KOPT-K1 (cell line): Measurements from ENCODE around the gene LARGE1.

Source experiments
- H3K27ac ChIP-seq: fragments of 200-600 bp; sonication (generic); 2 replicates; pipeline ENCODE4 v1.5.1; 2016; ENCODE audit warnings: antibody characterized with exemption, mild to moderate bottlenecking, low read depth, low read length; ENCODE audit not compliant: poor library complexity, severe bottlenecking
- H3K36me3 ChIP-seq: fragments of 200-600 bp; sonication (generic); 2 replicates; pipeline ENCODE4 v1.5.1; 2017; ENCODE audit warnings: antibody characterized with exemption, mild to moderate bottlenecking, low read length, moderate library complexity; ENCODE audit not compliant: insufficient read depth
- H3K9me3 ChIP-seq: fragments of 200-600 bp; sonication (generic); 2 replicates; pipeline ENCODE4 v1.5.1; 2017; ENCODE audit warnings: antibody characterized with exemption, low read length, mild to moderate bottlenecking; ENCODE audit not compliant: insufficient read depth, poor library complexity, severe bottlenecking

Gene LARGE1

DNA sequence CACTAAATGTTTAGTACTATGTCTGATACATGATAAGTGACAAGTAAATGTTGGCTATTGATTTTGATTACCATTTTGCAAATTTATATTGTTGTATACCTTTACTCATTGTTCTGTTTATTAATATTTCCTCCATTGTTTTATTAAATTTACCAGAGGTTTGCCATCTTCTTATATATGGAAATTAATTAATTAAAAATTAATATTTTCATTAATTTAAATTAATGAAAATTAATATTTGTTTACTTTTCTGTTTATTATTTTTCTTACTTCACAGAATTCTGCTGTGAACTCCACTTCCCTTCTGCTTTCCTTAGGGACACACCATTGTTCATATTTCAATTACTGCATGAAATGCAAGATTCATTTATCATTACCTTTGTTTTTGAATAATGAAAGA lies 331.0 kb downstream of the LARGE1 start:
- no peaks in the 10 kb centered on the region for H3K36me3 ChIP-seq
- no peak overlapping the region for H3K27ac ChIP-seq
- H3K9me3 ChIP-seq: no peaks in the 10 kb centered on the region

DNA sequence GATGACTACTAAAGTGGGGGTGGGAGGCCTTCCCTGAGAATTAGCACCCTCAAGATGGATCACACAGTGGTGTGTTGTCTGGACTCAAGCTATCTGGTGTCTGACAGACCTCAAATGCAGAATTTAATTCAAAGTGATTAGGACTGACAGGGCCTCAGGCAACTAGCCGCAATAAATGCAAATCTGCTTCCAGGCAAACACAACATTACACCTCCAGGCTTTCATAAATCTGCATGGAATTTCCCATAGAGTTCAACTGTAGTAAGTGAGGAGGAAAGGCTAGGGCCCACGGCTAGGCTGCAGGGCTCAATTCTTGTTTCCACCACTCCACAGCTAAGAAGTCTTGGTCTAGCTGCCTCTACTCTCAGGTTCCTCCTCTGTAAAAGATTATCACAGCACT lies 331.4 kb downstream of the LARGE1 start:
- no peaks in the 10 kb centered on the region for H3K36me3 ChIP-seq
- H3K27ac ChIP-seq: no peak overlapping the region
- no peaks in the 10 kb centered on the region for H3K9me3 ChIP-seq

DNA sequence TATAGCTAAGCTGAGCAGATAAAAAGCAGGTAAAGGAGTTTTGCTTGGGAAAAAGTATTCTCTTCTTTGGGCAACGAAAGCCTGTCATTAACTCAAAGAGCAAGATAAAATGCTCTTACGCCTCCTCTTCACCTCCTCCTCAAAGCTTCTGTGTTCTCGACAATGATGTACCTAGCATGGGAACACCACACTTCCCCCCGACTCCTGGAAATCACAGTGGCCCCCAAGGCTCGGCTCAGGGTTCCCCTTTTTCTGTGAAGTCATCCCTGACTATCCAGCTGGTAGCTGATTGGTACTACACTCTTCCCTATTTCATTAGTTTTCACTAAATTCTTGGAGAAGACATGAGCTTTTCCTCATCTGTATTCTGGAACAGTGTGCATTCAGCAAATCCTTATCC lies 336.1 kb downstream of the LARGE1 start:
- Histone ChIP-seq H3K36me3 (no peaks in the 10 kb centered on the region), H3K27ac (no peak overlapping the region), H3K9me3 (no peaks in the 10 kb centered on the region)

DNA sequence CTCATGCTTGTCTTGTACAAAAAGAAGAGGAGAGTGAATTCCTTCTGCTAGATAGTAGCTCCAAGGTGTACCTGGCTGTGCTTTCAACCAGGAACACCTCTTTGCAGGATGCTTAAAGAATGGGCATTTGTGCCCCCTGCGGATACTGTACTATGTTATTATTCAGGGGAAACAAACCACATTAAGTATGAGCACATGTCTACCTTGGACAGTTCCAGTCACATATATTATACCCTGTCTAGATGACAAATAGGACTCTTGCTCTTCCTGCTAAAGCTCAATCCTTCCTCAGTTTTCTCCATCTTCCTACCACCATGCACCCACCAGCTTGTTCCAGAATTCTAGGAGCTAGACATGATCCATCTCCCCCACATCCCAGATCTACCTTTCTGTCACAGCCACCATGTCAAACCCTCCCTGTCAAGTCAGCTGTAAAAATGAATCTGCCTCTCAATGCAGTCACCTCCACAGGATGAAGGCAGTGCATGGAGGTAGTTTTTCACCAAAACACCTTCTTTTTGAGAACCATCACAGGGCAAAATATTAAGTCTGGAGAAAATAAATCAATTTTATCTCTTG lies 337.4 kb downstream of the LARGE1 start:
- no peak overlapping the region for H3K27ac ChIP-seq
- no peaks in the 10 kb centered on the region for H3K36me3 ChIP-seq
- H3K9me3 ChIP-seq: no peaks in the 10 kb centered on the region

DNA sequence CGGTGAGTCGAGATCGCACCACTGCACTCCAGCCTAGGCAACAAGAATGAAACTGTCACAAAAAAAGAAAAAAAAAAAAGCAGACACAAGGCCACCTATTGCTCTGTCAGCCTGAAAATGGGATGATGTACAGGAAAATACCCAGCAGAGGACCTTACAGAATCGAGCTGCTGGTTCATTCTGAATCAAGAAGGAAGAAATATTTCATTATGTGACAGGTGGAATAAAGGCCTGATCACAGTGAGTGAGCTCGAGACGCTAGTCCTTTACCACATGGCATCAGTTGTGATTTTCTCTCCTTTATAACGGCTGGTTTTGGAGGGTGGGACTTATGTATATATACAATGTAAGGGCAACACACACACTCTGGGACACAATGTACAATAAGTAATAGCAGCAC lies 340.0 kb downstream of the LARGE1 start:
- Histone ChIP-seq H3K27ac (no peak overlapping the region), H3K9me3 (no peaks in the 10 kb centered on the region), H3K36me3 (no peaks in the 10 kb centered on the region)

DNA sequence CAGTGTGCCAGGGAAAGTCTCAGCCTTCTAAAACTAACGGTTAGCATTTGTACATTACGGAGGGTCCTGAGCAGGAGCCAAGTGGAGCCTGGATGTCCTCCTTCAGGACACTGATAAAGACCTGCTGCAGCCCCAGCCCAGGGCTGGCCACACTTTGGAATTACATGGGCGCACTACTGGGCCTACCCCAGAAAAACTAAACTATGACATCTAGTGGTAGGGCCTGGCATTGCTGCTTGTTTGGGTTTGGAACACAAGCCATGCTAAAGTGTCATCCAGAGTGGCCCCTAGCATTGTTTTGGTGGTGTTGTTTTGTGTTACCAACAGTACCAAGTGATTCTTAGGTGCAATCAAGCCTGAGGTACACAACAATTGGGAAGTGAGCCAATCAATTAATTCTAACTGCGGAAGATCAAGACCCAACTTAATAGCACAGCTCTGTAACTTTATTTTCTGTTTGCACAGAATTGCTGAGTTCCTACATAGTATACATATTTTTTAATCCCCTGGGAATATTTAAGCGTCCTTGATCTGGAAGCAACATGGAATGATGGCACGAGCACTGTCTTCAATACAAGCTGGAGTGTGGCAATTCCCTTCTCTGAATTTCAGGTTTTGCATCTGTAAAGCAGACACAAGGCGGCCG lies 340.7 kb downstream of the LARGE1 start:
- H3K27ac ChIP-seq: no peak overlapping the region
- H3K36me3 ChIP-seq: no peaks in the 10 kb centered on the region
- H3K9me3 ChIP-seq: no peaks in the 10 kb centered on the region

DNA sequence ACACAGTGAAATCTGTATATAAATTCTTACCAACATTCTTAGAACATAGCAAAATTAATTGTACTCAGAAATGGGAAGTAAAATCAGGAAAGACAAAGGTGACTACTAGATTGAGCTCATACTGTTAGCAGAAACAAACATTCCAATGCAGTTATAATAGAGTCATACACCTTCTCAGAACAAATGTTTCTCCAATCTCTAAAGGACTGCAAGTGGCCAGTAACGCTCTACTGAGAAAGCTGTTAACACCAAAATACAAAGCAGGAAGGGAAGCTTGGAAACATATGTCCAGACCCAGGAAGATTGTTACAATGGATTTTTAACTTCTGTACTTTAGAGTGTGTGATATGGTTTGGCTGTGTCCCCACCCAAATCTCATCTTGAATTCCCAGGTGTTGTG lies 341.5 kb downstream of the LARGE1 start:
- Histone ChIP-seq H3K36me3 (no peaks in the 10 kb centered on the region), H3K9me3 (no peaks in the 10 kb centered on the region), H3K27ac (no peak overlapping the region)

DNA sequence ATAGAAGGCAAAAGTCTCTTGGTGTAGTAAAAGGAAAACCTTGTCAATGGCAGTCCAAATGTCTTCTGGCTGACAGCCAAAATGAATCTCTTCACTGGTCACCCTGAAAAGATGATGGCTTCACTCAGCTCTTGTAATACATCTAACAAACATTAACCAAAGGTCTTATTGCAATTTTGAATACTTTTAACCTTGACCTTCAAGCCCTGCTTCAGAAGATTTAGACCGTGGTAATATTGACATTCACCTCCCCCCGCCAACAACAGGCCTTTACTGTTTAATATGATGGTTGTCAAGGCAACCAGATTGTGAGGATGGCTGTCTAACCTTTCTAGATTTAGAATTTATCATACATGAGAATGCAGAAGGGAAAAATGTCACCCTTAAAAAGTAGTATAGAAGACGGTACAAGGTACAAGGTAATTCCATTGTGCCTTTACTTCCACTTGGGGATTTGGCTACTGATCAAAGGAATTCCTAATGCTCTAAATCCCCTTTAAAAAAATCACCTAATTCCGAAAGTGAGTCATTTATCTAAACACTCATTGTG lies 342.3 kb downstream of the LARGE1 start:
- H3K27ac ChIP-seq: no peak overlapping the region
- H3K9me3 ChIP-seq: no peaks in the 10 kb centered on the region
- no peaks in the 10 kb centered on the region for H3K36me3 ChIP-seq

DNA sequence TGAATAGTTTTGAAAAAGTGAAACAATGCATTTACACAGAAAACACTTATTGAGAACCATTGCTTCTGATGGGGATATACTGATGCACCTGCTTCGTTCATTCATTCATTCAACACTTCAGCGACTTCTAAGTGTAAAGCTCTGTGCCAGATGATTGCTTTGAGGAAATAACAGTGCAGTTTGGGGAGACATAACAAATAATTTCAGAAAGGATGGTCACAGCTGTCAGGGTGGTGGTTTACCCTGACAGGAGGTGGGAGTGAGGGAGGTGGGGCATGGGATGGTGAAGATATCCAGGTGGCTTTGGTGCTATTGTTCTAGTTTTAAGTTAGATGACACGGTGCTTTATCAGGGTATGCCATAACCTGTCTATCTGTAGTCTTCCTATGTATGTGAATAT lies 344.1 kb downstream of the LARGE1 start:
- H3K27ac ChIP-seq: no peak overlapping the region
- no peaks in the 10 kb centered on the region for H3K9me3 ChIP-seq
- H3K36me3 ChIP-seq: no peaks in the 10 kb centered on the region

DNA sequence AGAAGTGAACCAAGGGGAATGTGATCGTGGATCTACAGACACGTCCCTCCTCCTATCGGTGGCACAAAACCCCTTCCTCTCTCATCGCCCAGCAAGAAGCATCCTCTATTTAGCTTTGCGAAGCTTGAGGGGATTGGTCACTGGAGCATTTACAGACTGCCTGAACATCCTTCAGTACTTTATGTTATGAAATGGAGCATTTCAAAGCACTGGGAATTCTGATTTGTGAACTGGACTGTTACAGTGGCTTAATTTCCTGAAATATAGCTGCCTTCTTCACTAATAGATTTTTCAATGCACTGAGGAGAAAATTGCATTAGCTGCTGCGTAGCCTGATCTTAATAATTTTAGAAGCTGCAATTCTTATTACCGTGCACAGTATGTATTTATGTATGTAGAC lies 344.5 kb downstream of the LARGE1 start:
- no peaks in the 10 kb centered on the region for H3K36me3 ChIP-seq
- no peaks in the 10 kb centered on the region for H3K9me3 ChIP-seq
- H3K27ac ChIP-seq: no peak overlapping the region

DNA sequence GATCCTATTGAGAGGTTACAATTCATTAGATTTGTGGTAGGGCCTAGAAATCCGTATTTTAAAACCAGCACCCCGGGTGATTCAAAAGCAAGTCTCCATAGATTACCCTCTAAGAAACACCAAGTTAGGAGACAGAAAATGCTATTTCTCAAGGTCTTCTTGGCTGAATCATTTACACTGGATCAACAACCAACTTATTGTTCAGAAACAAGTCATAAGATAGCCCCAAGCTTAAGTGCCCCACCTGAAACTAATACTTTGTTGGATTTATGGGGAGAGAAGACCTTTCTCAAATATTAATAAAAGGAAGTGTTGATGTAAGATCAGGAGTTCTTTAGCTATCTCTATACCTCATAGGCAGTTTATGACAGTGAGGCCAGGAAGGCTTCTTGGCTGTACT lies 345.2 kb downstream of the LARGE1 start:
- no peaks in the 10 kb centered on the region for H3K9me3 ChIP-seq
- no peaks in the 10 kb centered on the region for H3K36me3 ChIP-seq
- no peak overlapping the region for H3K27ac ChIP-seq

DNA sequence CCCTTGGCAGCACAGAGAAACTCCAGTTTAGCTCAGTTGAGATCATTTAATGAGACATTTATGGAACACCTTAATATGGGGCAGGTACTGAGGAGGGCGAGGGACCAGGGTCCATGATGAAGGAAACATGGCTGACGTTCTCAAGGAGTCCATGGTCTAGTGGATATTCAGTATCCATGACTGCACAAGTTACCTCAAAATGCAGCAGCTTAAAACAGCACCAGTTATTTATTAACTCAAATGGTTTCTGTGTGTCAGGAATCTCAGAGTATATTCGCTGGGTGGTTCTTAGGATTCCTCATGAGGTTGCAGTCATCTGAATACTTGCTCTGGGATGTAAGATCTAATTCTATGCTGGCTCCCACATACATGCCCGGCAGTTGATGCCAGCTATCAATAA lies 346.8 kb downstream of the LARGE1 start:
- Histone ChIP-seq H3K9me3 (no peaks in the 10 kb centered on the region), H3K36me3 (no peaks in the 10 kb centered on the region), H3K27ac (no peak overlapping the region)

DNA sequence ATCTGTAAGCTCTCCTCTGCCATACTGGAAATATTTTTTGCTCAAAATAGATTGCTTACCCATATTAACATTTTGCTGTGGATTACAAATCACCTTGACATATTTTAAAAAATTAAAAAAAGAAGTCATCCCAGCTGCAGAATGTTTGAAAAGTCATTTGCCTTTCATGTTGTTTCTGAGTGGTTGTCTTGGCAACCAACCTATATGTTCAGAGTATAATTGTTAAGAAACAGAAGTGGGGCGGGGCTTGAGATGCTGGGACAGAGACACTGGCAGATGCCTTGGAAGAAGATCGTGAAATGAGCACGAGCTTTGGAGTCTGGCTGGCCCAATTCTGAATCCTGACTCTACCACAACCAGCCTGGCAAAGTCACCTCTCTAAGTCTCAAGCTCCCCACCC lies 348.2 kb downstream of the LARGE1 start:
- no peaks in the 10 kb centered on the region for H3K36me3 ChIP-seq
- H3K27ac ChIP-seq: no peak overlapping the region
- H3K9me3 ChIP-seq: no peaks in the 10 kb centered on the region

DNA sequence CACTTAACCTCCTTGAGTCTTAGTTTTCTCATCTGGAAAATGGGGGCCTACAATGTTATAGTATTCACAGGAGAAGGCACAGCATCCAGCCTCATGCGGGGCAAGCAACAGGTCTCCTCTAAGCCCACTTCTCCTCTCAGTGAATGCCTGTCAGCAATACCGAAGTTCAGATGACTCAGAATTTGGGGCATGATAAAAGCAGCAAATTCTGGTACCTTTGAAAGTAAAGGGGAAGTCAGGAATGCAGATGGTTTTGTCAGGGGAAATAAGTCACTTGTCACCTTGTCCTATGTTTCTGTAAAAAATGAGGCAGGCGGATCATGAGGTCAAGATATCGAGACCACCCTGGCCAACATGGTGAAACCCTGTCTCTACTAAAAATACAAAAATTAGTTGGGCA lies 350.2 kb downstream of the LARGE1 start:
- Histone ChIP-seq H3K9me3 (no peaks in the 10 kb centered on the region), H3K36me3 (no peaks in the 10 kb centered on the region), H3K27ac (no peak overlapping the region)

DNA sequence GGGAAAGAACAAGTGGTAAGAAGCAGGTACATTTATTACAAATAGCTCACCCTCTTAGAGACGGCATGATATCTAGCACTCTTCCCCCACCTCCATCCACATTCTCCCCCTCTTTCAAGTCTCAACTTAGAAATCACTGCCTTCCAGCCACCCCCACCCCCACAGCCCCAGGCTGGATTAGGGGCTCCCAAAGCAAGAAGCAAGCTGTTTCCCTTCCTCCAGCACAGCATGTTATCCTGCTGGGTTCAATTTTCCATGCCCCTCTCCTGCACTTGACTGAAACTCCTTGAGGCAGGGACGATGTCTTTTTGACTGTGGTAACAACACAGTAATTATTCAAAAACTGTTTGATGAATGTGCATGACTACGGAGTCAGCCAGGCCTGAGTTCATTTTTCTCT lies 350.7 kb downstream of the LARGE1 start:
- Histone ChIP-seq H3K36me3 (no peaks in the 10 kb centered on the region), H3K27ac (no peak overlapping the region), H3K9me3 (no peaks in the 10 kb centered on the region)

DNA sequence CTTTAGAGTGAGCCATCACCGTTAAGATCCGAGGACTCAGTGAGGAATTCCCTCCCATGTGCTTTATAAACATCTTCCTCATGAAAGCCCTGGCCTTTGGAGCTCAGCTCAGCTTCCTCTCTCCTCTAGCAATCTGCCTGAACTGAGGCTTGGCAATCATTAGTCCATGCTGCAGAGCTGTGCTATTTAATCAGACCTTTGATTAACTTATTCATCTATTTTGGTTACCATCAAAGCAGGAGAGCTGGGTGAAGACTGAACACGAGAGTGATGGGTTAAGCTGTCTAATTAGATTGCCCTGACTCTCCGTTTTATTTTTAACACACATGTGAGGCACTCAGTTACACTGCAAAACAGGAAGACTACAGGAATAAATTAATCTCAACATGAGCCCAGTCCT lies 351.3 kb downstream of the LARGE1 start:
- H3K27ac ChIP-seq: no peak overlapping the region
- no peaks in the 10 kb centered on the region for H3K36me3 ChIP-seq
- H3K9me3 ChIP-seq: no peaks in the 10 kb centered on the region
